Activated gamma-delta T cell treated with Interleukin-2 at 50 U/mL for 16 hours (primary cell): ENCODE data around the gene PICK1.
"Not testable (repeated sequence)": the region's sequence is repeated elsewhere in the genome, so short reads cannot be mapped to it uniquely, and the experiment has no call there.

Source experiments
- DNase-seq: peaks from one replicate; pipeline ENCODE4 v3.0.0-alpha.2; 2020

Gene PICK1

GRCh38 chr22:38031491-38031890 lies 25.7 kb upstream of the PICK1 start:
- DNase-seq = no peak

GRCh38 chr22:38032681-38033521 lies 24.3 kb upstream of the PICK1 start:
- DNase-seq = no peak

- DNase-seq = no peak
Measured at GRCh38 chr22:38033522-38034277, 23.5 kb upstream of the PICK1 start.

DNA sequence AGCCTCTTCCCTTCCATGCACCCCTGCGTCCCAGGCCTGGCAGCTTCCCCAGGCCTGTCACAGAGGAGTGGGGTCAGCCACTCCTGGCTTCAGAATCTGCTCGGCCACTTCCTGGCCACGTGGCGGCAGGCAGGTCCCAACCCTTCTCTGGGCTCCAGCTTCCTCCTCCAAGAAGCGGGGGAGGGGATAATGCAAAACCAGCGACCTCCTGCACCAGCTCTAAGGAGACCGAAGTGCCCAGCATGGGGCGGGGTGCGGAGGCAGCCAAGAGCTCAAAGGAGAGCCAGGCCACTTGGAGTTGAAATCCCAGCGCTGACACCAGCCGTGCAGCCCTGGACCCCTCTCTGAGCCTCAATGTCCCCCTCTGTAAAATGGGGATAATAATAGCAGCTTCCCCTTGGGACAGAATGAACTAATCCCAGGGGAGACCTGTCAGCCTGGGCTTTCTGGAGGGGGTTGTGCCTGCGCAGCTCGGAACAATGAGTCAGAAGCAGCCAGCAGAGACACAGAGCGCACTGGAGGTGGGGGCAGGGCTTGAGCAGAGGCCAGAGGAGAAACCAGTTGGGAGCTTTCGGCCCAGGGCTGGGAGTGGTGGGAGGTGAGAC lies 22.8 kb upstream of the PICK1 start:
- DNase-seq = no peak

DNA sequence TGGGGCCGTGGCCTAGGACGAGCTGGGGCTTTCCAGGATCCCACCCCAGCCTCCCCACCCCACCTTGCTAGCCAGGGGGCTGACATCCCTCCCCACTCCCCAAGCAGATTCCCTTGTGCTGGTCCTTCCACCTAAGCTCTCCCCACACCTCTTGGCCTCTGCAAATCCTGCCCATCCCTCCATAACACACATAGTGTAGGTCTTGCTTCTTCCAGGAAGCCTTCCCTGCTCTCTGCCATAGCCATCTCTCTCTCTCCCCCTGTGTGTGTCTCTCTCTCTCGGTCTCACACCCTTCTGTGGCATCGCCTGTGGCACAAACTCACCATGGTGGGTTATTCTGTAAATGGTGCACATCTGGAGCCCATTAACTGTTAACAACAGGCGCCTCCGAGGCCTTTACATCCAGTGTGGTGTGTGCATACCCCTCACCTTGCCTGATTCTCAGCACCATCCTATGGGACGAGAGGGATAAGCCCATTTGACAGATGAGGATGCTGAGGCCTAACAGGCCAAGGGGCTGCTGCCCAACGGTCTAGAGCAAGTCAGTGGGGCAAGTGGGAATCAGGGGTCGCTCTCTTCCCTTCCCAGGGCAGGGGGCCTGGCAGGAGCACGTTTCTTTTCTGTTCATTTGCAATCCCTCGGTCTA lies 22.2 kb upstream of the PICK1 start:
- DNase-seq = no peak

GRCh38 chr22:38035530-38035885 lies 21.7 kb upstream of the PICK1 start:
- DNase-seq = no peak

GRCh38 chr22:38036392-38037062 lies 20.7 kb upstream of the PICK1 start:
- DNase-seq = no peak

DNA sequence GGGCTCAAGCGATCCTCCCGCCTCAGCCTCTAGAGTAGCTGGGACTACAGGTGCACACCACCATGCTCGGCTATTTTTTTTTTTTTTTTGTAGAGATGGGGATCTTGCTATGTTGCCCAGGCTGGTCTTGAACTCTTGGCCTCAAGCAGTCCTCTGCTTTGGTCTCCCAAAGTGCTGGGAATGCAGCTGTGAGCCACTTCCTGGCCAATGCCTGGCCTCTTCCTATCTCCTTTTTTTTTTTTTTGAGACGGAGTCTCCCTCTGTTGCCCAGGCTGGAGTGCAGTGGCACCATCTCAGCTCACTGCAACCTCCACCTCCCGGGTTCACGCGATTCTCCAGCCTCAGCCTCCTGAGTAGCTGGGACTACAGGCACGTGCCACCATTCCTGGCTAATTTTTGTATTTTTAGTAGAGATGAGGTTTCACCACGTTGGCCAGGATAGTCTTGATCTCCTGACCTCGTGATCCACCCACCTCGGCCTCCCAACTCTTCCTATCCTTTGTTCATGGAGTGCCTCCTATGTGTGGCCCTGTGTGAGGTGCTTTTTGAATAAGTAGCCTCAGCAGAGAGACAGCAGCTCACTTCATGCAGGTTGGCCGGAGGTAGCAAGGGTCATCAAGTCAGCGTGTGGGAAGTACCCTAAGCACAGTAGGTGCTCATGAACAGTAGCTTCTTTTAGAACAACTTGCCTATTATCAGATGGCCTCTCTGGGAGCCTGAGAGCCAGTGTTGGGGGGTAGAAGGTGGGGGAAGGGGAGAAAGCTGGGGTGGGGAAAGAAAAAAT lies 19.6 kb upstream of the PICK1 start:
- DNase-seq = not testable (repeated sequence)

- no peak for DNase-seq
Measured at GRCh38 chr22:38038426-38038825, 18.8 kb upstream of the PICK1 start.

GRCh38 chr22:38038890-38039812 lies 18.1 kb upstream of the PICK1 start:
- DNase-seq = no peak

- no peak for DNase-seq
Measured at GRCh38 chr22:38040953-38041759, 16.0 kb upstream of the PICK1 start.

GRCh38 chr22:38041760-38042487 lies 15.3 kb upstream of the PICK1 start:
- DNase-seq = no peak

GRCh38 chr22:38042488-38042790 lies 14.8 kb upstream of the PICK1 start:
- no peak for DNase-seq

GRCh38 chr22:38043151-38044039 lies 13.8 kb upstream of the PICK1 start:
- DNase-seq = no peak

DNA sequence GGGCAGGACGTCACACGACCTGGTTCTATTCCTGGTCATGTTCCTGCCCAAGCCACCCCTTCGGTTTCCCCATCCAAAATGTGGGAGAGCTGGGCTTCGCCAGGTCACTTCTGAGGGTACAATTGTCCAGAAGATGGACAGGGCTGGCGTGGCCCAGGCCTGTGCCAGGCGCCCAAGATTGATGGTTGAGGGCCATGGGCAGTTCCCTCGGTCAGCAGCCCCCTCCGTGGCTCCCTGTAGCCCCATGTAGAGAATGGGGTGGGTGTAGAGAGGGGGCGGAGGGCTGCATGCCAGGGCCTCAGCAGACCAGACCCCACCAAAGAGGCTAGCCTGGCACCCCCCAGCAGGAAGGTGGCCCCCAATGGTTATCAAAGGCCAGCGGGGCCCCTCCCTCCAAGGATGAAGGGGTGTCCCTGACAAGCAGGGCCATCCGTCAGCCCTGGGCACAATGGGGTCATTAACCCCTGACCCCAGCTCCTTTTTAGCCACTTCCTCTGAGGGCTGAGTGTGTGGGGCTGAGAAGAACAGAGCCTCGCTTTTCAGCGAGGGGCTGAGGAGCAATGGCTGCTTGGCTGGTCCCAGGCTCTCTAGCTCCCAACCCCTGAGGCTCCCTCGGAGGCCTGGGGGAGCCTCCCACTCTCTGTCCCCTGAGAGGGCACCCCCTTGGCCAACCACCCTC lies 11.0 kb upstream of the PICK1 start:
- DNase-seq = no peak

DNA sequence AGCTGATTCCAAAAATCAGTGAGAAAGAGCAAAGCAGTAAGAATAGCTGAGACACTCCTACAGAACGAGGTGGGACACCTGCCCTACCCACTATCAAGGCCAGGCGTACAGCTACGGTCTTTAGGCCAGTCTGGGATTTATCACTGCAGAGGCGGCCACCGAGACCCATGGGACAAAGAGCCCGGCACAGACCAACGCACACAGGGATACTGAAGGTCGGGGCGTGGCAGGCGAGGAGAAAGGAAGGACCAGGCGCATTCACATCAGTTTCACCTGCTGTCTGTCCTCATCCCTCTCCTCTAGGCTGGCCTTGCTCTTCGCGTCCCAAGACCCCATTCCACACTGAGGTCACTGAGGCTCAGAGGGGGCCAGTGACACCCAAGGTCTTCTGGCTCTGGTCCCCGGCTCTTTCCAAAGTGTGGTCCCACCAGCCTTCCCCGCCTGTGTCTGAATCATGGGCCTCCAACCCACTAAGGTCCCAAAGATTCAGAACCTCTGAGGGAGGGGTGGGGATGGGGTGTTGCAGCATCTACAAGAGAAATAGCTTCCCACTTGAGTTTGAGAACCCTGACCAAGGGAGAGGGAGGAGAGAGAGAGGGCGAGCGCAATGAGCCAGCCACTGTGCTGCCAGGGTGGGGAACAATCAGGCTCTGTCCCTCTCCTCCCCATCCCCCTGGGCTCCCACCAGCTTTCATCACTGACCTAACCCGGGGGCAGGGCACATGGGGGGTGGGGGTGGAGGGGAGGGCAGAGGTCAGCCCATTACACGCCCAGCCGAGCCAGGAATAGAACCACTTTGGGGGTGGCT lies 7.2 kb upstream of the PICK1 start:
- DNase-seq = no peak

GRCh38 chr22:38050720-38051119 lies 6.5 kb upstream of the PICK1 start:
- no peak for DNase-seq
